HG02852 (cell line): ENCODE data around the gene REXO1.

Experiments
- ATAC-seq: cut with Tn5 transposase; IDR thresholded peaks from one replicate; pipeline ENCODE4 v1.9.1; 2021; ENCODE audit warnings: mild to moderate bottlenecking, moderate library complexity; ENCODE audit not compliant: unreplicated experiment

Gene REXO1

GRCh38 chr19:1816530-1817298, 31.6 kb downstream of the REXO1 start:
- ATAC-seq, result no peak

GRCh38 chr19:1815605-1816529, 32.4 kb downstream of the REXO1 start:
- ATAC-seq, result no peak

DNA sequence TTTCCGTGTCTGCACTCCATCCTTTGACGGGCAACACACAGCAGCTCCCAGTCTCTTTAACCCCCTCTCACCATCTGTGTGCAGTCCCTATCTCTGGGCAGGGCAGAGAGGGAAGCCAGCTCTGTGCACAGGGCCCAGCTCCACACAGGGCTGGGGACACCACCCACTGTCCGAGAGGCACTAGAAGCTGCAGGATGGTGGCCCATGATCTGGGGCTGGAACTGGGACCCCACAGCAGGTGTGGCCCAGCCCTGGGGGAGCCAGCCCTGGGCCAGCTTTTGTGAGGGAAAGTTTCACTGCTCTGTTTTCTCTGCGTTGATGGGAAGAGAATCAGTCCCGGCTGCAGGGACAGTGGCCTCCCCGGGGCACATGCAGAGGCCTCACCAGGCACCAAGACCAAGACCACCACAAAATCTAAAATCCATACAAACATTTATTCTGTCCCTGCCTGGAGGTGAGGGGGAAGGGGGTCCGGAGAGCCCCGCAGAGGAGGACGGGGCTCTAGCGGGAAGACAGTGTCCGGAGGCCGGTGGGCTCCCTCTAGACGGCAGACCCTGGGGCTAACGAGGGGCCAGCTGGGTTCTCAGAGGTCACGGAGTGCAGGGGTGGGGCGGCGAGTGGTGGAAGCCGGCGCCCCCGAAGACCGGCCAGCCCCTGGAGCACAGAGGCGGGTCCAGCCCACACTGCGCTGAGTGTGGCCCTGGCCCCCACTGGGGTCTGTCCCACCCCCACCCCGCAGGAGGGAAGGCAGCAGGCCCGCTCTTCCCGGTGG, 33.3 kb downstream of the REXO1 start:
- ATAC-seq, result no peak

DNA sequence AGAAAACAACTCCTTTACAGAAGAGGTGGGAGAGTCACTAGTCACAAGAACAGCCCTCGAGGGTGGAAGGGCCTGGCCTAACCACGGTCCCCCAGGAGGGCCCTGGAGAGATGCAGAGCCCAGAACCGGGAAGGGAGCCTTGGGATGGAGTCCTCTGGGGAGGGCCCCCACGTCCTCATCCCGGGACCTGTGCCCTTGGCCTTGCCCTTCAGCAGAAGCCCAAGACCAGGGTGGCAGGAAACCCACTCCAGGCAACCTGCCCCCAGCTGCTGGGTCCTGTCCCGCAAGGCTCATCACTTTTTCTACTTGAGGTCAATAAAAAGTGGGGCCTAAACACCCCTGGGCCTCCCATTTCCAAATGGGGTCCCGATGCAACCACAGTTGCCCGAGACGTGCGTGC, 33.9 kb downstream of the REXO1 start:
- ATAC-seq, result no peak

DNA sequence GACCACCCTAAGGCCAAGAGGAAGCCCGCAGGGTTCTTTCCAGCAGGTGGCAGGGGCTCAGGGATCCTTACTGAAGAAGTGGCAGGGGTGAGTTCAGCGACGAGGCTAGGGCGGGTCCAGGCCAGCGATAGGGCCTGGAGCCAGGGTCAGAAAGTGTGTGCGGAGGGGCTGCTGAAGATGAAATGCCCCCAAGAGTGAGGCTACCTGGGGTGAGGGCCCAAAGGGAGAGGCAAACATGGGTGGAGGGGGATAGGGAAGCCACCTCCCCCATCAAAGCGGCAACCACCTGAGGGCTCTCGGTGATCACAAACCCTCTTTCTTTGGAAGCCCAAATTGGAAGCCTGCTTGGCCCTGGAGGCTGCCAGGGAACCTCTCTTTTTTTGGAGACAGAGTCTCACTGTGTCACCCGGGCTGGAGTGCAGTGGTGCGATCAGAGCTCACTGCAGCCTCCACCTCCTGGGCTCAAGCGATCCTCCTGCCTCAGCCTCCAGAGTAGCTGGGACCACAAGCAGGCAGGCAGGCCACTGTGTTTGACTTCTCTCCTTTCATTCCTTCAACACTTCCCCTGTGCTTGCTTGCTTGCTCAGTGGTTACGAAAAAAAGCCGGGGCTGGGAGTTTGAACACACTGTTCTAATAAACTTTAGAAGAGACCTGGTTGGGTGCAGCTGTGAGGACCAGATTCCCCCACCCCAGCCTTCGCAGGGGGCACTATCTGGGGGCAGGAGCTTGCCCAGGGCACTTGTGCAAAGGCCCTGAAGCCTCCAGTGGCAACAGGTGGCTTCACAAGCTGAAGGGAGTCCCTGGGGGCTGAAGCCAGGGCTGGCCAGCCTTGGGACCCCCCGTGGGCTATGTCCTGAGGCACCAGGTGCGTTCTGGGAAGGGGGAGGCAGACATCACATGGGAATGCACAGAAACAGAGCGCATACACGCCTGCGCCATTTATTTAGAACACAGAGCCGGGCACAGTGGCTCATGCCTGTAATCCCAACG, 34.8 kb downstream of the REXO1 start:
- ATAC-seq, result no peak

- peak; percentile 75 for ATAC-seq
These were observed 35.7 kb downstream of the REXO1 start for GRCh38 chr19:1812426-1813191.

- ATAC-seq, result peak; percentile 2
These were observed 36.3 kb downstream of the REXO1 start, which contains the start of gene ATP8B3 for GRCh38 chr19:1811942-1812425. Gene ATP8B3 (minus strand): TSS chr19:1812276. CDS start chr19:1811736, 540 bp downstream.

DNA sequence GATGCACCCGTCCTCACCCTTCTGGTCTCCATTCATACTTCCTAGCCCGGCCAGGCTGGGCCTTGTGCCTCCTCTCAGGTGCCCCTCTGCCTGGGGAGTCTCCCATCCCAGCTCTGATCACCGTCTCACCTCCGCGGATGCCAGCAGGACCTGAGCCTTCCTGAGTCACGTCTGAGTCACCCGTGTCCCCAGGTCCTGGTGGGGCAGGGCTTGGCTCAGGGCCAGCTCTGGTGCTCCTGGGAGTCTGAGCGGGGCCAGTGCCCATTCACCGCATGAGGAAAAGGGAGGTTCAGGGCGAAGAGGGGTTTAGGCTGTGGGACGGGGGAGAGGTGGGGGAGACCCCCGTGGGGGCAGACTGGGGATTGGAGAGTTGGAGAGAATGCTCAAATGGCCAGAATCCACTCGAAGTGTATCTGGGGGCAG, 36.8 kb downstream of the REXO1 start:
- ATAC-seq, result no peak

DNA sequence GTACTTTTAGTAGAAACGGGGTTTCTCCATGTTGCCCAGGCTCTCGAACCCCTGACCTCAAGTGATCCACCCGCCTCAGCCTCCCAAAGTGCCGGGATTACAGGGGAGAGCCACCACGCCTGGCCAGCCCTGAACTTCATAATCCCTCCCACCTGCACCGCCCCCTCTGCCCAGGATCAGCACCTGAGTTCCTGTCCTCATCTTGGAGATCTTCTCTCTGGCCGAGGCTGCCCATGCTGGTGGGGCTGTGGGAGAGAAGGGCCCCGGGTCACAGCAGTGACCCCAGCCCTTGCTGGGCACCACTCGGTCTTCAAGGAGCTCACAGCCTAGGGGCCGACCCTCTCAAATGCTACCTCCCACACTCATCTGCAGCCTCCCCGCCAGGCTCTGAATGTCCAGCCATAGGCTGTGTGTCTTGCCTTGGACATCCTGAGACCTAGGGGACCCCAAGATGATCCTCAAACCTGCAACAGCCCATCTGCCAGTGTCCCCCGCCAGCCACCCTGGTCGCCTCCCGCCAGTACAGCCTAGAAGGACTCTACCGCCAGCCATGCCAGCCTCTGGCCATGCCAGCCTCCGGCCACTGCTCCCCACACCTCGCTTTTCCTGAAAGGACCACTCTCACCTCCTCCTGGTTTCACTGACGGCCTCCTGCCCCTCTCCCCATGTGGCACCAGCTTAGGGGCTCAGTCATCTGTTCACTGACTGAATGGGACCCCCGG, 37.7 kb downstream of the REXO1 start:
- no peak for ATAC-seq

DNA sequence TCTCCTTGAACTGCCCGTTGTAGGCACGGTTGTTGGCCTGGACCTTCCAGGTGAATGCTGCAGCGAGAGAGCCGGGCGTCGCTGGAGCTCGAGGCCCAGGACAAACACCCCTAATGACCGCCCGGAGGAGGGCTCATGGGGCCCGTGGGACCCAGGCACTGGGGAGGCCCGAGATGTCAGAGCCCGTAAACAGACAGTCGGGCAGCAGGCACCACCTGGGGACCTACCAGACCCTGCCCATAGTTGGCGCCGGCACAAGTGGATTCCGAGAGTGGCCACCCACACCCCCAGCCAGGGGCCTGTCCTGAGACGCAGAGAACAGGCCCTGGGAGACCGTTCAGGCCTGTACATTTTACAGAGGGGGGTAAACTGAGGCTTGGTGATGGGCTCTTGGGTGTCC, 38.6 kb downstream of the REXO1 start:
- no peak for ATAC-seq

DNA sequence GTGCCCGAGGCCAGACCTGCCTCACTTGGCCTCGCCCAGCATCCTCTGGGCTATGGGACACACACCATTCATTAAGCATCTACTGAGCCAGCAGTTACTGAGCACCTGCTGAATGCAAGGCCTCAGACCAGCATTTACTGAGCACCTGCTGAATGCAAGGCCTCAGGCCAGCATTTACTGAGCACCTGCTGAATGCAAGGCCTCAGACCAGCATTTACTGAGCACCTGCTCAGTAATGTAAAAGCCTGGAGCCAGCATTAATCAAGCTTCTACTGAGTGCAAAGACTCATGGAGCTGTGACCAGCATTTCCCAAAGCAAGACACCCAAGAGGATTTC, 39.9 kb downstream of the REXO1 start:
- no peak for ATAC-seq

- ATAC-seq, result no peak
These were observed 40.4 kb downstream of the REXO1 start for GRCh38 chr19:1807695-1808394.

- no peak for ATAC-seq
These were observed 41.1 kb downstream of the REXO1 start for GRCh38 chr19:1807030-1807694.

DNA sequence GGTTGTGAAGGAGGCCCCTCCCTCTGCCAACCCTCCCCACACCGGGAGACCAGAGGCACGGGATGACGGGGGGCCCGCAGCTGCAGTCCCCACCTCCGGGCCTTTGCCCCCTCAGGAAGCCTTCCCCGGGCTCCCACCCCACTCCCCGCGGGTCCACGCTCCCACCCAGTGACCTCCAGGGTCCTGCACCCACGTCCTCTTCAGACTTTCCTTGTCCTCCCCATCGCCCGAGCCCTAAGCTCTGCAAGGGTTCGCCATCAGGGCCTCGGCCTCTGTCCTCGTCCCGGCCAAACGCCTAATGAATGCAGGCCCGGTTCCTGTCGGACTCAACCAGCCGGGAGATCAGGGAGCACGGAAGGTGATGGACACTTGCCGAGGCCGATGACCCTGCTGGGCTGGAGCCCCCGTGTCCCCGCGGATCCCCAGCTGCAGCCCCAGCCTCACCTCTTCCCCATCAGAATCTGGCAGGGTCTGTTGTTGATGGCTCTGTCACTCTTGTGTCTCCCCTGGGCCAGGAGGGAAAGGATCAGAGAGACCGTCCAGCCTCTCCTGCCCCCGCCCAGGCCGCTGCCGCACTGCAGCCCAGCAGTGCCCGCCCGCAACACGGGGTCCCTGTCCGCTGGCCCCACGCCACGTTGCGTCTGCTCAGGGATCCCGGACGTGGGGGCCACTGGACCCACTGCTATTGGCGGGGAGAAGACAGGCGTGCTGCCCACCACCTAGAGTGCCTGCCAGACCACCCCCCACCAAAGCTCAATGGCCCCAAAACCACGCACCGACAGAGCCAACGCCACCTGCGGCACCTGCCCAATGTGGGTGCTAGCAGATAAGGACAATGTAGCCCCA, 41.9 kb downstream of the REXO1 start:
- no peak for ATAC-seq

DNA sequence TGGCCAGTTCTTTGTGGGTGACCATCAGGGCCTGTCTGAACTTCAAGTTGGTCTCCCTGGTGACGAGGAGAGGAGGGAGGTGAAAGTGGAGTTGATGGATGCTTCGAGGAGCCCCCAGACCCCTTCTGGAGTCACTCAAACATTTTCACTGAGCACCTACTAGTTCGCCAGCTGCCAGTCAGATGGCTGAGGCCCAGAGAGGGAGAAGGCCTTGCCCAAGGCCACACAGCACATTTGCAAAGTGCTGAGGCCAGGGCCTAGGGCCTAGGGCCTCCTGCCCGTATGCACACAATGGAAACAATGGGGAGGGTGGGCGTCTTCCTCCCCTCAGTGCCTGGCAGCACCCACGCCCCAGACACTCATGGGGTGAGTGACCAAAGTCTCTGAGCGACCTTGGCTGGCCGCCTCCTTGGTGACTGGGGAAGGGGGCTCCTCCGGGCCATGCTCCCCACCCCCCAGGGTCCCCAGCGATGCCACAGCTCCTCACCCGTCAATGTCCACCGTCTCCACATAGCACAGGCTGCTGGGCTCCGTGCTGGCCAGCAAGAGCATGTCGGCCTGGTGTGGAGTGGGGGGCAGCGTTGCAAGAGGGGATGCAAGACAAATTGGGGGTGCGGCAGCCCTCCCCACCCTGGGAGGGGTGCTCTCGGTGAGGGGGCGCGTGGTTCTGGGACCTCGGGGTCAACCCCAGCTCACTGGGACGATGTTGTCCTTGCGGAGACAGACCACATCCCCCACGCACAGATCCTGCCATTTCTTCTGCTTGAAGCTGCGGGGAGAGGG, 42.7 kb downstream of the REXO1 start:
- ATAC-seq, result no peak

DNA sequence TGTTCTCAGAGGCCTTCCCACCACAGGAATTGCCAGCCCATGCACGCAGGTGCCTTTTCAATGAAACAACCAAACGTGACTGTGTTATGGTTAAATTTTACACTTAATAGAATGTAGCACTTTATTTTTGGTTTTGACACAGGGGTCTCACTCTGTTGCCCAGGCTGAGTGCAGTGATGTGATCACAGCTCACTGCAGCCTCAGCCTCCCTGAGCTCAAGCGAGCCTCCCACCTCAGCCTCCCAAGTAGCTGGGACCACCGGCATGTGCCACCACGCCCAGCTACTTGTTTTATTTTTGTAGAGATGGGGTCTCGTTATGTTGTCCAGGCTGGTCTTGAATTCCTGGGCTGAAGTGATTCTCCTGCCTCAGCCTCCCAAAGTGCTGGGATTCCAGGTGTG, 43.4 kb downstream of the REXO1 start:
- ATAC-seq, result no peak
